HUES64 (cell line): ENCODE results near the gene THRAP3.
"Not testable (repeated sequence)": the region's sequence is repeated elsewhere in the genome, so short reads cannot be mapped to it uniquely, and the experiment has no call there.

ENCODE experiments used
- H3K27ac ChIP-seq: 2 replicates; pipeline ENCODE4 v1.7.0; 2013; ENCODE audit warnings: low read depth, low read length, inconsistent platforms
- H3K27me3 ChIP-seq: 2 replicates; pipeline ENCODE4 v1.6.1; 2013; ENCODE audit warnings: mild to moderate bottlenecking, low read length; ENCODE audit not compliant: insufficient read depth
- H3K36me3 ChIP-seq: 2 replicates; pipeline ENCODE4 v1.6.1; 2013; ENCODE audit warnings: mild to moderate bottlenecking, low read length; ENCODE audit not compliant: insufficient read depth
- H3K4me1 ChIP-seq: 2 replicates; pipeline ENCODE4 v1.6.1; 2013; ENCODE audit warnings: mild to moderate bottlenecking, low read length, moderate library complexity; ENCODE audit not compliant: insufficient read depth
- H3K4me3 ChIP-seq: 2 replicates; pipeline ENCODE4 v1.5.1; 2013; ENCODE audit warnings: mild to moderate bottlenecking, low read length, moderate library complexity
- H3K9ac ChIP-seq: 2 replicates; pipeline ENCODE4 v1.6.1; 2013; ENCODE audit warnings: mild to moderate bottlenecking, low read depth, low read length
- H3K9me3 ChIP-seq: 2 replicates; pipeline ENCODE4 v1.6.1; 2013; ENCODE audit warnings: low read depth, low read length; ENCODE audit not compliant: insufficient read depth
- whole genome bisulfite sequencing: fragments of 150-250, 120-280 bp; methylation state at CpG from one replicate; pipeline ENCODE4 v1.1.7; 2013; ENCODE audit warnings: missing lambda C conversion rate; 5-methylcytosine and 5-hydroxymethylcytosine counted together

Gene THRAP3

GRCh38 chr1:36211307-36211706 is 12.9 kb upstream of the THRAP3 start:
- Histone ChIP-seq H3K4me3 (no peak overlapping the region), H3K36me3 (no peaks in the 10 kb centered on the region), H3K27me3 (no peaks in the 10 kb centered on the region), H3K9me3 (no peaks in the 10 kb centered on the region), H3K4me1 (0 out of 2 replicates have a peak, but pooled peaks cover 6% of the 10 kb centered on the region), H3K27ac (no peak overlapping the region), H3K9ac (no peak overlapping the region)
- 100% methylated on average over 3 of the region's 3 CpGs for WGBS

DNA sequence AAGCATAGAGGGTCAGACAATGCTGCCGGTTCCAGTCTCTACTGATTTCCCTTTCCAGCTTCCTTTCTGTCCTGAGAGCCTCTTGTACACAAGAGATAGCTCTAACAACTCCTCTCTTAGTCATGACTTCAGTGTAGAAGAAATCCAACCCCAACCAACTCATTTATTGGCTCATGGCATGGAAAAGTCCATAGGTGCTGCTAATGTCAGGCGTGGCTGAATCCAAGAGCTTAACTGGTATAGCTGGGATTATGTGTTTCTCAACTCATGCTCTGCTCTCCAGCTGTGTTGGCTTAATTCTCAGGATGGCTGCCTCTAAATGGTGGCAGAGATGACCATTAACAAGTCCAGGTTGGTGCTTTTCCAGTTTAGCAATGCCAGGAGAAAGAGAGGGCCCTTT is 12.4 kb upstream of the THRAP3 start:
- Histone ChIP-seq H3K9me3 (no peaks in the 10 kb centered on the region), H3K27ac (no peak overlapping the region), H3K36me3 (no peaks in the 10 kb centered on the region), H3K4me1 (0 out of 2 replicates have a peak, but pooled peaks cover 6% of the 10 kb centered on the region), H3K9ac (no peak overlapping the region), H3K27me3 (no peaks in the 10 kb centered on the region), H3K4me3 (no peak overlapping the region)
- WGBS = 86% methylated on average over 2 of the region's 2 CpGs

- WGBS = 91% methylated on average over 2 of the region's 2 CpGs
- no peaks in the 10 kb centered on the region for H3K36me3 ChIP-seq
- H3K27me3 ChIP-seq = no peaks in the 10 kb centered on the region
- no peaks in the 10 kb centered on the region for H3K4me1 ChIP-seq
- no peak overlapping the region for H3K27ac ChIP-seq
- H3K4me3 ChIP-seq = no peak overlapping the region
- no peaks in the 10 kb centered on the region for H3K9me3 ChIP-seq
- H3K9ac ChIP-seq = no peak overlapping the region
Observed at GRCh38 chr1:36212782-36213181, 11.5 kb upstream of the THRAP3 start.

DNA sequence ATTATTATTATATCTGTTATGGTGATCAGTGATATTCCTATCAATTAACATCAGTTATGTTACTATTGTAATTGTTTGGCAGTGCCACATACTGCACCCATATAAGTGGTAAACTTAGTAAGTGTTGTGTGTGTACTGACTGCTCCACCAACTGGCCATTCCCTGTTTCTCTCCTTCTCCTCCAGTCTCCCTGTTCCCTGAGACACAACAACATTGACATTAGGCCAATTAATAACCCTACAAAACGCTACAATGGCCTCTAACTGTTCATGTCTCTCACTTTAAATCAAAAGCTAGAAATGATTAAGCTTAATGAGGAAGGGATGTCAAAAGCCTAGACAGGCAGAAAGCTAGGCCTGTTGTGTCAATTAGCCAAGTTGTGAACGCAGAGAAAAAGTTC is 6.6 kb upstream of the THRAP3 start:
- Histone ChIP-seq H3K4me1 (no peaks in the 10 kb centered on the region), H3K36me3 (no peaks in the 10 kb centered on the region), H3K9ac (no peak overlapping the region), H3K4me3 (no peak overlapping the region), H3K27me3 (no peaks in the 10 kb centered on the region), H3K9me3 (no peaks in the 10 kb centered on the region), H3K27ac (no peak overlapping the region)
- 60% methylated on average over 2 of the region's 2 CpGs for WGBS

DNA sequence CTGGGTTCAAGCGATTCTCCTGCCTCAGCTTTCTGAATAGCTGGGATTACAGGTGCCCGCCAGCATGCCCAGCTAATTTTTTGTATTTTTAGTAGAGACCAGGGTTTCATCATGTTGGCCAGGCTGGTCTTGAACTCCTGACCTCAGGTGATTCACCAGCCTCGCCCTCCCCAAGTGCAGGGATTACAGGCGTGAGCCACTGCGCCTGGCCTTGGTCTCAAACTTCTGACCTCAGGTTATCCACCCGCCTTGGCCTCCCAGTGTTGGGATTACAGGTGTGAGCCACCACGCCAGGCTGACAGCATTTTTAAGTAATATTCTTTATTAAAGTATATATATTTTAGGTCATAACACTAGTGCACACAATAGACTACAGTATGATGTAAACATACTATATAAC is 2.3 kb upstream of the THRAP3 start:
- peaks cover 14% of the 10 kb centered on the region; the same call in 1 of the 2 replicates for H3K4me1 ChIP-seq
- not testable (repeated sequence) for H3K27ac ChIP-seq, H3K36me3 ChIP-seq, H3K27me3 ChIP-seq, H3K4me3 ChIP-seq, H3K9ac ChIP-seq, H3K9me3 ChIP-seq
- 95% methylated on average over 6 of the region's 7 CpGs for WGBS

DNA sequence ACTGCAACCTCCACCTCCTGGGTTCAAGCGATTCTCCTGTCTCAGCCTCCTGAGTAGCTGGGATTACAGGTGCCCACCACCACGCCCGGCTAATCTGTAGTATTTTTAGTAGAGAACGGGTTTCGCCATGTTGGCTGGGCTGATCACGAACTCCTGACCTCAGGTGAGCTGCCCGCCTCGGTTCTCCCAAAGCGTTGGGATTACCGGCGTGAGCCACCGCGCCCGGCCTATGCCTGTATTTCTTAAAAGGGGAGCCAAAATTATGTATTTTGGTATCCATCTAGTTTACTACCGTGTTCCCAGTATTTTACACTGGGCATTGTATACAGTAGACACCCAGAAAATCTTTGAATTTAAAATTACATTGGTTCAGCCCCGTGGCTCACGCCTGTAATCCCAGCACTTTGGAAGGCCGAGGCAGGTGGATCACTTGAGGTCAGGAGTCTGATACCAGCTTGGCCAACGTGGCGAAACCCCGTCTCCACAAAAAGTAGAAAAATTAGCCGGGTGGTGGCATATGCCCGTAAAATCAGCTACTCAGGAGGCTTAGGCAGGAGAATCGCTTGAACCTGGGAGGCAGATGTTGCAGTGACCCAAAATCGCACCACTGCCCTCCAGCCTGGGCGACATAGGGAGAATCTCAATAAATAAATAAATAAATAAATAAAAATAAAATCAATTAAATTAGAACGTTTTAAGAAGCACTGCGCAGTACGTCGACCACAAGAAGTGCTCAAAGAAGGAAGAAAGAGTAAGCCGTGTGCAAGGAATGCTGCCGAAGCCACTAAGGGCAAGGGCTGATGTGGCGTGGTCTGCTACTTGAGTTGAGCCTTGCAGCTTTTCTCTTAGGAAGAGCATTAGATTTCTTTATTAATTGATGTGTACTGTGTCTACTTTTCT is 1.5 kb upstream of the THRAP3 start:
- Histone ChIP-seq H3K9me3 (no peaks in the 10 kb centered on the region), H3K27me3 (no peaks in the 10 kb centered on the region), H3K4me3 (peak overlapping the region; percentile 80), H3K36me3 (peaks cover 15% of the 10 kb centered on the region), H3K4me1 (peaks cover 14% of the 10 kb centered on the region; the same call in 1 of the 2 replicates), H3K27ac (peak overlapping the region; percentile 95; the same call in 1 of the 2 replicates), H3K9ac (peak overlapping the region; percentile 89)
- 92% methylated on average over 32 of the region's 33 CpGs for WGBS

DNA sequence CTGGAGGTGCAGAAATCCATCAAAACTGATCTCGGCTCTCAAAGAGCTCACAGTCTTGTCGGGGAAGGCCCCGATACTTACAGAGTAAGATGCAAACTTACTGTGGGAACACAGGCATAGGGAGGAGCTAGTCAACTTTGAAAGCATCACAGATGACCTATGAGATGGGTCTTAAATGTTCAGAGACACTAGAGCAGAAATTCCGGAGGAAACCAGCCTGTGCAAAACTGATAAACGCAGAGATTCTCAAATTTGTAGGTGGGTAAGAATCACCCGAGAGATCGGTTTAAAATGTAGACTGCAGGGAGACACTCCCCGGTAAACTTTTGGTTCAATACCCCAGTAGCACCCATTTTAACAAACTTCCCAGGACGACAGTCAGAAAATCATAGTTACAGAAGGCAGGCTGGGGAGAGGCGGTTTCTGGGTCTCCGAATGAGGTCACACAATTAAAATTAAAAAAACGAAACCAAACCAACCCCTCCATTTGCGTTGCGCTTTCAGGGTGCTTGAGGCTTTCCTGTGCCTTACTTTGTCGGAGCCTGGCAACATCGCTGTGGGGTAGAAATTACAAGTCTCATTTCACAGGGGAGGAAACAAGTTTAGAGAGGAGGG is 755 bp upstream of the THRAP3 start:
- peaks cover 21% of the 10 kb centered on the region for H3K36me3 ChIP-seq
- H3K27me3 ChIP-seq = no peaks in the 10 kb centered on the region
- WGBS = 15% methylated on average over 15 of the region's 16 CpGs
- peak overlapping the region; percentile 80 for H3K4me3 ChIP-seq
- peak overlapping the region; percentile 95 for H3K27ac ChIP-seq
- peak overlapping the region; percentile 89 for H3K9ac ChIP-seq
- H3K4me1 ChIP-seq = peaks cover 14% of the 10 kb centered on the region; the same call in 1 of the 2 replicates
- no peaks in the 10 kb centered on the region for H3K9me3 ChIP-seq

- H3K4me1 ChIP-seq = peaks cover 14% of the 10 kb centered on the region; the same call in 1 of the 2 replicates
- under 1% methylated on average over 29 of the region's 29 CpGs for WGBS
- no peaks in the 10 kb centered on the region for H3K27me3 ChIP-seq
- no peaks in the 10 kb centered on the region for H3K9me3 ChIP-seq
- H3K27ac ChIP-seq = peak overlapping the region; percentile 95
- peak overlapping the region; percentile 87 for H3K4me3 ChIP-seq
- peaks cover 30% of the 10 kb centered on the region for H3K36me3 ChIP-seq
- H3K9ac ChIP-seq = peak overlapping the region; percentile 93
Observed at GRCh38 chr1:36224537-36225282, 467 bp downstream of the THRAP3 start.

- Histone ChIP-seq H3K9ac (peak overlapping the region; percentile 93), H3K27me3 (no peaks in the 10 kb centered on the region), H3K9me3 (no peaks in the 10 kb centered on the region), H3K4me3 (peak overlapping the region; percentile 87), H3K27ac (peak overlapping the region; percentile 95), H3K36me3 (peaks cover 32% of the 10 kb centered on the region), H3K4me1 (peaks cover 14% of the 10 kb centered on the region; the same call in 1 of the 2 replicates)
- 76% methylated on average over 10 of the region's 10 CpGs for WGBS
Observed at GRCh38 chr1:36225283-36225899, 1.1 kb downstream of the THRAP3 start.

- not testable (repeated sequence) for H3K27ac ChIP-seq
- H3K36me3 ChIP-seq = peaks cover 62% of the 10 kb centered on the region
- WGBS = 97% methylated on average over 12 of the region's 12 CpGs
Observed at GRCh38 chr1:36230279-36230678, 6.0 kb downstream of the THRAP3 start.

More at GRCh38 chr1:36230279-36230678, 6.0 kb downstream of the THRAP3 start:
- H3K9me3 ChIP-seq, H3K27me3 ChIP-seq, H3K9ac ChIP-seq, H3K4me3 ChIP-seq: not testable (repeated sequence)
- H3K4me1 ChIP-seq = peaks cover 13% of the 10 kb centered on the region
